ENCODE measurements around the gene PSMC4.
A peak's percentile ranks its signal among the peaks of the same experiment; 100 is the strongest.
"Not testable (repeated sequence)": the region's sequence is repeated elsewhere in the genome, so short reads cannot be mapped to it uniquely, and the experiment has no call there.

The PSMC4 gene

DNA sequence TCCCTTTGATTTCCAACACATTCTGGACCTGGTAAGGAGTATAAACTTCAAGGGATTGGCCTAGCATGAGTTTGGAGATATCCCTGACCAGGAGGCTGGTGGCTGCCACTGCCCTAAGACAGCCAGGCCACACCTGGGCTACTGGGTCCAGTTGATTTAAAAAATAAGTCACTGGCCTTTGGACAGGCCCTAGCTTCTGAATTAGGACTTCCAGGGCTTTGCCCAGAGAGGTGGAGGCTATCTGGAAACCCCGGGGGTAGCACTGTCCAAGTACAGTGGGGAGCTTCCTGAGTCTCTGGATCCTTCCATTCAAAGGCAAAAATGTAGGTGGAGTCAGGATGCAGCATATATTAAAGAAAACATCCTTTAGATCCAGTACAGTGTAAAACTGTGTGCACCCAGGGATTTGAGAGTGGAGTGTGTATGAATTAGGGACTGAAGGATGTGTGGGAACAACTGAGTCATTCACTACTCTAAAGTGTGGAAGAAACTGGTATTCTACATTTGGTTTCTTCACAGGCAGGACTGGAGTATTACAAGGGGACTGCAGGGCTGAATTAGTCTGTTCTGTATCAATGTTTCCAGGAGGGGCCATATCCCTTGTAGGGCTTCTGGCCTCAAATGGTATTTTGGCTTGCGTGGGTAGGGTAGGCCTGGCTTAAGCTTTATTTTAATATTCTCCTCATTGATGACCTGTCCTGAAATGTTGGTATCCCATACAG, 21.8 kb upstream of the PSMC4 start:
- no peak for DNase-seq

DNA sequence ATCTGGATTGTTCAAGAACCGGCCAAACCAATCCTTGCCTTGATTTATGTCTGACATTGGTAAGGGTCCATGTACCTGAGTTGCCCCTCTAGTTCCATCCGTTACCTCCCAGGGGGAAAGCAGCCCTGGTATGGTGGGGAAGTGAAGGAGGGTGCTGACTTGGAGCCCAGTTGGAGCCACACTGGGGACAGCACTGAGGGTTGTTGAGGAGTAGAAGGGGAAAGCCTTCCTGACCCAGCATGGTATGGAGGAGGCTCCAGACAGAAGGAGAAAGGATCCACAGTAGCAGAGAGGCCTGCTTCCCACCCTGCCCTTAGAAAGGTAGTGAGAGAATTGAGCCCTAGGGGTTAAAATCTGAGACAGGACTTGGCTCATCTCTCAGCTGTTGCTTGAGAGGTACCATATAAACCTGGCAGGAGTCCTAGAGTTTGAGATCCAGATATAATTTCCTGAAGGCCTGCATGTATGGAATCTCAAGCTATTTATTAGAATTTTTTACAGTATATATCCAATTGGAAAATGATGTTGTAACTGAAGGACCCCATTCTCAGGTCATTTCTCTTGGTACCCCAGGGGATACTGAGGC, 19.8 kb upstream of the PSMC4 start:
- DNase-seq, result no peak

GRCh38 chr19:39951686-39952085, 19.3 kb upstream of the PSMC4 start:
- DNase-seq, result no peak

DNA sequence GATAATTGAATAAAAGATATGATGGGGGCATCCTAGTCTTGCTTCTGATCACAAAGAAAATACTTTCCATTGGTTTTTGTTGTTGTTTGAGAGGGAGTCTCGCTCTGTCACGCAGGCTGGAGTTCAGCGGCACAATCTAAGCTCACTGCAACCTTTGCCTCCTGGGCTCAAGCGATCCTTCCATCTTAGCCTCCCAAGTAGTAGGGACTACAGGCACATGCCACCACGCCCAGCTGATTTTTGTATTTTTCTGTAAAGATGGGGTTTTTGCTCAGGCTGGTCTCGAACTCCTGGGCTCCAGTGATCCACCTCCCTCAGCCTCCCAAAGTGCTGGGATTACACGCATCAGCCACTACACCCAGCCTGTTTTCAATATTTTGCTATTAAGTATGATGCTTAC, 17.1 kb upstream of the PSMC4 start:
- no peak for DNase-seq

- DNase-seq, result not testable (repeated sequence)
Observed at GRCh38 chr19:39957886-39958285, 13.1 kb upstream of the PSMC4 start.

GRCh38 chr19:39958942-39959341, 12.0 kb upstream of the PSMC4 start:
- not testable (repeated sequence) for DNase-seq

DNA sequence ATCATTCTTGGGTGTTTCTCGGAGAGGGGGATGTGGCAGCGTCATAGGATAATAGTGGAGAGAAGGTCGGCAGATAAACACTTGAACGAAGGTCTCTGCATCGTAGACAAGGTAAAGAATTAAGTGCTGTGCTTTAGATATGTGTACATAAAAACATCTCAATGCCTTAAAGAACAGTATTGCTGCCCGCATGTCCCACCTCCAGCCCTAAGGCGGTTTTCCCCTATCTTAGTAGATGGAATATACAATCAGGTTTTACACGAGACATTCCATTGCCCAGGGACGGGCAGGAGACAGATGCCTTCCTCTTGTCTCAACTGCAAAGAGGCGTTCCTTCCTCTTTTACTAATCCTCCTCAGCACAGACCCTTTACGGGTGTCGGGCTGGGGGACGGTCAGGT, 11.6 kb upstream of the PSMC4 start:
- not testable (repeated sequence) for DNase-seq

GRCh38 chr19:39963898-39964297, 7.1 kb upstream of the PSMC4 start:
- no peak for DNase-seq

DNA sequence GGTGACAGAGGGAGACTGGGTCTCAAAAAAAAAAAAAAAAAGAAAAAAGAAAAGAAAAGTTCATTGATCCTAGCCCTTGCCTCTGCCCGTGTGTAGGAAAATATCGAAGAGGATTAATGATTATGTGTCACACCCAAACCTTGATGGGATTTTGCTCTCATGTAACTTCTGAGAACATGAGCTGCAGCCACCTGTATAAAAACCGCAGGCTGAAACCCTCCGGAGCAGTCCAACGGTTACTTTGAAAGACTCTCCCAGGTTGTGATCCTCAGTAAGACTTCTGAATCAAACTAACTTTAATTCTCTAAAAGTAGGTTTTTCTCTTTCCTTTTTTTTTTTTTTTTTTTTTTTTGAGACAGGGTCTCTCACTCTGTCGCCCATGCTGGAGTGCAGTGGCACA, 4.3 kb upstream of the PSMC4 start:
- DNase-seq, result no peak

DNA sequence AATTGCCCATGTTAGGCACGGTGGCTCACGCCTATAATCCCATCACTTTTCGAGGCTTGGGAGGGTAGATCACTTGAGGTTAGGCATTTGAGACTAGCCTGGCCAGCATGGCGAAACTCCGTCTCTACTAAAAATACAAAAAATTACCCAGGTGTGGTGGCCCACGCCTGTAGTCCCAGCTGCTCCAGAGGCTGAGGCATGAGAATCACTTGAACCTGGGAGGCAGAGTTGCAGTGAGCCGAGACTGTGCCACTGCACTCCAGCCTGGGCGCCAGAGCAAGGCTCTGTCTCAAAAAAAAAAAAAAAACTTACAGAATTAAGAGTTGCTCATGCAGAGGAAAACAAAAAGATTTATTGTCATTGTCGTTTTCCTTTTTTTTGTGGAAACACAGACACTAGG, 3.4 kb upstream of the PSMC4 start:
- DNase-seq, result no peak

DNA sequence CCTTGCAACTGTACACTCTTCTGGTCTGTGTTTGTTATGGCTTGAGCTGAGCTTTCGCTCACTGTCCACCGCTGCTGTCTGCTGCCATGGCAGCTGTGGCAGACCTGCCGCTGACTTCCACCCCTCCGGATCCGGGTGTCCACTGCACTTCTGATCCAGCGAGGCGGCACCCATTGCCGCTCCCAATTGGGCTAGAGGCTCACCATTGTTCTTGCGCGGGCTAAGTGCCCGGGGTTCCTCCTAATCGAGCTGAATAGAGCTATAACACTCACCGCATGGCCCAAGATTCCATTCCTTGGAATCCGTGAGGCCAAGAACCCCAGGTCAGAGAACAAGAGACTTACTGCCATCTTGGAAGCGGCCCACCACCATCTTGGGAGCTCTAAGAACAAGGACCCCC, 2.2 kb upstream of the PSMC4 start:
- no peak for DNase-seq

- DNase-seq, result no peak
Observed at GRCh38 chr19:39969266-39969665, 1.7 kb upstream of the PSMC4 start.

DNA sequence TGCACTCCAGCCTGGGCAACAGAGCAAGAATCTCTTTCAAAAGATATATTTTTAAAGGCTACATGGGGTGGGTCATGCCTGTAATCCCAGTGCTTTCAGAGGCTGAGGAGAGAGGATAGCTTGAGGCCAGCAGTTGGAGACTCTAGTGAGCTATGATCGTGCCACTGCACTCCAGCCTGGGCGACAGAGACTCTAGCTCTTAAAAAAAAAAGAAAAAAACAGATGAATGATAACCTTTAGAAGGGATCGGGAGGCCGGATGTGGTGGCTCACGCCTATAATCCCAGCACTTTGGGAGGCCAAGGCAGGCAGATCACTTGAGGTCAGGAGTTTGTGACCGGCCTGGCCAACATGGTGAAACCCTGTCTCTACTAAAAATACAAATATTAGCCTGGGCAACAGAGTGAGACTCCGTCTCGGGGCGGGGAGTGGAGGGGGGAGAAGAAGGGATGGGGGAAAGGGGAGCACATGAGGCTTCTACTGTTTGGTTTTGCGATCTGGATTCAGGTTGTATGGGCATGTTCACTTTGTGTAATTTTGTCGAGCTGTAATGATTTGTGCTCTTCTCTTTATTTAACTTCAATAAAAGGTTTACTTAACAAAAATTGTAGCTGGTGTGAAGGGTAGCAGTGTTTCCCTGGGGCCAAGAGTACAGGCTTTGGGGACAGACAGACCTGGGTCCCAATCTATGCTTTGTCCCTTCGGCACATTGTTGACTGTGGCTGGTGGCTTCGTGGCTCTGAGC, 1.1 kb upstream of the PSMC4 start:
- DNase-seq, result peak in 1 of 2 experiments; percentile 32

DNA sequence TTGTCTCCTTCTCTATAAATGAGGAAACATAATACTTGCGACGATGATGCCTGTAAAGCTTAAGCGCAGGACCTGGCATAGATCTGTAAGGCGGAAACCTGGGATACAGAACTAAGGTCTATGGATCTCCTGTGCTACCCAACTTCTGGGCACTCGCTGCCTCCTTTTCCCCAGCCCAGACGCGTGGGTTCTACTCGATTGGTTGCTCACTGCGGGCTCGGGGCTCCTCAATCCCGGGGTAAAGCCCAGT, 615 bp upstream of the PSMC4 start:
- peak in 1 of 2 experiments; percentile 58 for DNase-seq

- no peak for DNase-seq
Observed at GRCh38 chr19:39971380-39972035, 543 bp downstream of the PSMC4 start.

DNA sequence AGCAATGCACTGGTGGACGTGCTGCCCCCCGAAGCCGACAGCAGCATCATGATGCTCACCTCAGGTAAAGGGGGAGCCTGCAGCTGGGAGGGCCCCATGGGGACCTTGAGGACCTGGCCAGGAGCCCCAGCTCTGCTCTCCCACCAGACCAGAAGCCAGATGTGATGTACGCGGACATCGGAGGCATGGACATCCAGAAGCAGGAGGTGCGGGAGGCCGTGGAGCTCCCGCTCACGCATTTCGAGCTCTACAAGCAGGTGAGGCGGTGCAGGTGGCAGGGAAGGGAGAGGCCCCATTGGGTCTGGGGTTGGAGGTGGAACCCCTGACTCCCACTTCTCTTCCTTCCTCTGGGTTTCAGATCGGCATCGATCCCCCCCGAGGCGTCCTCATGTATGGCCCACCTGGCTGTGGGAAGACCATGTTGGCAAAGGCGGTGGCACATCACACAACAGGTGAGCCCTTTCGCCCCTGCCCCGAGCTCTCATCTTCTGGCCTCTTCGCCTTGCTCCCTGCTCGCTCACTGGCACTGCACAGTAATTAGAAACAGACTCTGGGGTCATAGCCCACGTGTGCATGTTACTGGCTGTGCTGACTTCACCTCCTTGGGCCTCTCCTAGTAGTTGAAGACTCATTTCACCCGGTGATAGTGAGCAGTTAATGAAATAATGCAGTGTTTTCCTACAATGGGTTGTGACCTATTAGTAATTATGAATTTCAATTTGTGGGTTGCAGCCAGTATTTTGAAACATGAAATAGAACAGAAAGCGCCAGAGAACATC, 3.6 kb downstream of the PSMC4 start:
- no peak for DNase-seq

DNA sequence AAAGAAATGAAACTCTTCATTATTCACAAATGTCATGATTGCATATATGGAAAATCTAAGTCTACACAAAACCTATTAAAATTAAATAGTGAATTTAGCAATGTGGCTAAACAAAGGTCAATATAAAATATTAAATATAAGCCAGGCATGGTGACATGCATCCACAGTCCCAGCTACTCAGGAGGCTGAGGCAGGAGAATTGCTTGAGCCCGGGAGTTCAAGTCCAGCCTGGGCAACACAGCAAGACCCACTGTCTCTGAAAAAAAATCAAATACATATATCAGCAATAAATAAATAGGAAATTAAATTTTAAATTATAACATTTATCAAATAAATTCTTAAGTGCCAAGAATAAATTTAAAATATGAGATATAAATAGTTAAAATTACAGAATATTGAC, 11.9 kb downstream of the PSMC4 start:
- no peak for DNase-seq

GRCh38 chr19:39983695-39984300, 12.8 kb downstream of the PSMC4 start:
- DNase-seq, result no peak

GRCh38 chr19:39986643-39987042, 15.7 kb downstream of the PSMC4 start:
- no peak for DNase-seq

GRCh38 chr19:39987167-39987566, 16.2 kb downstream of the PSMC4 start:
- no peak for DNase-seq

DNA sequence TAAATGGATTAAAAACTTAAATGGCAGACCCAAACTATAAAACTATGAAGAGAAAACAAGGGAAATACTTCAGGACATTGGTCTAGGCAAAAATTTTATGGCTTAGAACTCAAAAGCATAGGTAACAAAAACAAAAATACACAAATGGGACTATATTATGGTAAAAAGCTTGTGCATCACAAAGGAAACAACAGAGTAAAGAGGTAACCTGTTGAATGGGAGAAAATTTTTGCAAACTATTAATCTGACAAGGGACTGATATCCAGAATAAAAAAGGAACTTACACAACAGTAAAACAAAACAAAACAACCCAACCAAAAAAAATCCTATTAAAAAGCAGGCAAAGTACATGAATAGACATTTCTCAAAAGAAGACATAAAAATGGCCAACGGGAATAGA, 16.6 kb downstream of the PSMC4 start:
- DNase-seq, result no peak

DNA sequence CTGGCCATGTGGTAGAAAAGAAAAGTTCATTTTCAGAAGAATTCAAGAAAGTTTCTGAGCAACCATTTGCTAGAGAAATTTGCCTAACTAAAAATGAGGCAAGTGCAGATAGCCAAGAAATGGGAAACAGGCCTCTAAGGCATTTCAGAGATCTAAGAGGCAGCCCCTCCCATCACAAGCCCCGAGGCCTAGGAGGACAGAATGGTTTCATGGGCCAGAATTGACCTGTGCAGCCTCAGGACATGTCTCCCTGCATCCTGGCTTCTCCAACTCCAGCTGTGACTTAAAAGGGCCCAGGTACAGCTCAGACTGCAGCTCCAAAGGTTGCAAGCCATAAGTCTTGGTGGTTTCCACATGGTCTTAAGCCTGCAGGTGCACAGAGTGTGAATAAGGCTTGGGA, 22.6 kb downstream of the PSMC4 start:
- DNase-seq, result no peak

GRCh38 chr19:39994361-39994760, 23.4 kb downstream of the PSMC4 start:
- no peak for DNase-seq
